H9 (cell line): ENCODE data around the gene THOC2. TPM values are rescaled to one million over a fixed set of nuclear protein-coding genes. Genes with fewer than 3 reads are reported as not detected.

Experiments
- DNase-seq: peaks from one replicate; pipeline ENCODE4 v3.0.0-alpha.2; 2017
- H2AFZ ChIP-seq: one replicate; pipeline ENCODE4 v1.6.1; 2013; ENCODE audit warnings: mild to moderate bottlenecking, low read length, control low read depth, moderate library complexity
- H2AK5ac ChIP-seq: 2 replicates; pipeline ENCODE4 v1.6.1; 2013; ENCODE audit warnings: low read length, control low read depth, mixed read lengths; ENCODE audit not compliant: insufficient read length
- H2BK120ac ChIP-seq: one replicate; pipeline ENCODE4 v1.6.1; 2013; ENCODE audit warnings: low read depth, mild to moderate bottlenecking, low read length, control low read depth, inconsistent platforms; ENCODE audit not compliant: poor library complexity, severe bottlenecking
- H2BK12ac ChIP-seq: 2 replicates; pipeline ENCODE4 v1.6.1; 2013; ENCODE audit warnings: low read length, control low read depth, mixed read lengths, low read depth; ENCODE audit not compliant: insufficient read length
- H2BK15ac ChIP-seq: 2 replicates; pipeline ENCODE4 v1.6.1; 2013; ENCODE audit warnings: low read depth, low read length, control low read depth
- H2BK20ac ChIP-seq: one replicate; pipeline ENCODE4 v1.6.1; 2013; ENCODE audit warnings: low read depth, mild to moderate bottlenecking, low read length, control low read depth, inconsistent platforms; ENCODE audit not compliant: poor library complexity, severe bottlenecking
- H2BK5ac ChIP-seq: 2 replicates; pipeline ENCODE4 v1.6.1; 2013; ENCODE audit warnings: low read length, control low read depth, mixed read lengths; ENCODE audit not compliant: insufficient read length
- H3K14ac ChIP-seq: 2 replicates; pipeline ENCODE4 v1.6.1; 2013; ENCODE audit warnings: low read length, control low read depth; ENCODE audit not compliant: insufficient read depth
- H3K18ac ChIP-seq: 2 replicates; pipeline ENCODE4 v1.6.1; 2013; ENCODE audit warnings: low read depth, mild to moderate bottlenecking, mixed read lengths, low read length, control low read depth; ENCODE audit not compliant: insufficient read length
- H3K23ac ChIP-seq: 2 replicates; pipeline ENCODE4 v1.6.1; 2013; ENCODE audit warnings: low read length, control low read depth, mixed read lengths, low read depth; ENCODE audit not compliant: insufficient read length
- H3K23me2 ChIP-seq: 2 replicates; pipeline ENCODE4 v1.6.1; 2013; ENCODE audit warnings: low read depth, mild to moderate bottlenecking, mixed read lengths, low read length, control low read depth; ENCODE audit not compliant: insufficient read length, poor library complexity, severe bottlenecking
- H3K27ac ChIP-seq: 2 replicates; pipeline ENCODE4 v1.5.1; 2013; ENCODE audit warnings: low read length, control low read depth, mixed read lengths, low read depth; ENCODE audit not compliant: insufficient read length
- H3K27me3 ChIP-seq: 2 replicates; pipeline ENCODE4 v1.6.1; 2013; ENCODE audit warnings: low read length, control low read depth, inconsistent platforms; ENCODE audit not compliant: insufficient read depth
- H3K4ac ChIP-seq: 2 replicates; pipeline ENCODE4 v1.6.1; 2013; ENCODE audit warnings: low read depth, mild to moderate bottlenecking, control low read depth, inconsistent platforms, low read length, moderate library complexity
- H3K4me1 ChIP-seq: 2 replicates; pipeline ENCODE4 v1.6.1; 2013; ENCODE audit warnings: low read length, control low read depth, inconsistent platforms; ENCODE audit not compliant: insufficient read depth
- H3K4me2 ChIP-seq: 2 replicates; pipeline ENCODE4 v1.6.1; 2013; ENCODE audit warnings: low read length, control low read depth, mixed read lengths; ENCODE audit not compliant: insufficient read length, insufficient read depth
- H3K56ac ChIP-seq: 2 replicates; pipeline ENCODE4 v1.6.1; 2013; ENCODE audit warnings: low read depth, mild to moderate bottlenecking, mixed read lengths, low read length, control low read depth; ENCODE audit not compliant: insufficient read length
- H3K79me1 ChIP-seq: 2 replicates; pipeline ENCODE4 v1.6.1; 2013; ENCODE audit warnings: low read depth, mild to moderate bottlenecking, moderate library complexity, low read length, control low read depth, inconsistent platforms; ENCODE audit not compliant: insufficient read depth, poor library complexity, severe bottlenecking
- H3K79me2 ChIP-seq: 2 replicates; pipeline ENCODE4 v1.6.1; 2013; ENCODE audit warnings: low read length, control low read depth, inconsistent platforms; ENCODE audit not compliant: insufficient read depth
- H3K9ac ChIP-seq: 2 replicates; pipeline ENCODE4 v1.6.1; 2013; ENCODE audit warnings: low read length, control low read depth, mixed read lengths; ENCODE audit not compliant: insufficient read length; ENCODE audit errors: extremely low read depth
- H3K9me3 ChIP-seq: one replicate; pipeline ENCODE4 v1.6.1; 2013; ENCODE audit warnings: low read depth, low read length, inconsistent platforms; ENCODE audit not compliant: control insufficient read depth
- H3T11ph ChIP-seq: one replicate; pipeline ENCODE4 v1.6.1; 2013; ENCODE audit warnings: mild to moderate bottlenecking, low read length, control low read depth, inconsistent platforms
- H4K20me1 ChIP-seq: one replicate; pipeline ENCODE4 v1.6.1; 2013; ENCODE audit not compliant: control insufficient read depth, insufficient read length, insufficient read depth
- H4K5ac ChIP-seq: 2 replicates; pipeline ENCODE4 v1.6.1; 2013; ENCODE audit warnings: low read depth, mild to moderate bottlenecking, mixed read lengths, low read length, control low read depth; ENCODE audit not compliant: insufficient read length
- H4K8ac ChIP-seq: replicated peaks from 2 replicates; pipeline ENCODE4 v1.6.1; 2013; ENCODE audit warnings: low read length, control low read depth, mixed read lengths, low read depth; ENCODE audit not compliant: insufficient read length
- H4K91ac ChIP-seq: 2 replicates; pipeline ENCODE4 v1.6.1; 2013; ENCODE audit warnings: low read depth, mild to moderate bottlenecking, moderate library complexity, mixed read lengths, low read length, control low read depth; ENCODE audit not compliant: insufficient read length
- H3K27ac Mint-ChIP-seq, 3 experiments: 2 replicates in 2 of 3; 3 replicates in 1 of 3; pipeline ENCODE4 v1.8.0; 2020 to 2021; ENCODE audit warnings: mixed read lengths in 3 of 3, mild to moderate bottlenecking in 1 of 3, moderate library complexity in 1 of 3
- H3K27me3 Mint-ChIP-seq: 2 replicates; pipeline ENCODE4 v1.8.0; 2021; ENCODE audit warnings: low read depth, mild to moderate bottlenecking, moderate library complexity, mixed read lengths
- H3K36me3 Mint-ChIP-seq, 3 experiments: 2 replicates in 2 of 3; 3 replicates in 1 of 3; pipeline ENCODE4 v1.8.0; 2020 to 2021; ENCODE audit warnings: low read depth in 3 of 3, mixed read lengths in 3 of 3; ENCODE audit not compliant: insufficient read depth in 1 of 3
- H3K4me1 Mint-ChIP-seq, 2 experiments: 2 replicates each; pipeline ENCODE4 v1.8.0; 2020; ENCODE audit warnings: mixed read lengths in 2 of 2
- H3K4me3 Mint-ChIP-seq, 2 experiments: 2 replicates in 1 of 2; 3 replicates in 1 of 2; pipeline ENCODE4 v1.8.0; 2020 to 2021; ENCODE audit warnings: mild to moderate bottlenecking in 2 of 2, mixed read lengths in 2 of 2, moderate library complexity in 1 of 2
- H3K9me3 Mint-ChIP-seq, 2 experiments: 2 replicates in 1 of 2; 3 replicates in 1 of 2; pipeline ENCODE4 v1.8.0; 2020; ENCODE audit warnings: mild to moderate bottlenecking in 2 of 2, mixed read lengths in 2 of 2, moderate library complexity in 1 of 2
- WGBS: extraction: QIAGEN DNeasy Blood & Tissue Kit; methylation state at CpG from one replicate; pipeline ENCODE4 v1.1.7; 2013; ENCODE audit warnings: missing lambda C conversion rate, low lambda C conversion rate, mixed read lengths; ENCODE audit not compliant: insufficient read length; ENCODE audit errors: extremely low coverage; 5-methylcytosine and 5-hydroxymethylcytosine counted together
- total RNA-seq: library from RNA; stranded (reverse); gene quantifications from 2 replicates; pipeline ENCODE4 v1.2.1, GENCODE V29; 2021
- TF ChIP-seq, protein P1 (sequence below): fragments of 200-600 bp; sonication (generic); conservative IDR thresholded peaks from 3 replicates; pipeline ENCODE4 v1.8.0; 2021; ENCODE audit warnings: antibody characterized with exemption, mild to moderate bottlenecking

The THOC2 gene
- total RNA-seq, 1 experiment from 2014 or later = 72.1 TPM

DNA sequence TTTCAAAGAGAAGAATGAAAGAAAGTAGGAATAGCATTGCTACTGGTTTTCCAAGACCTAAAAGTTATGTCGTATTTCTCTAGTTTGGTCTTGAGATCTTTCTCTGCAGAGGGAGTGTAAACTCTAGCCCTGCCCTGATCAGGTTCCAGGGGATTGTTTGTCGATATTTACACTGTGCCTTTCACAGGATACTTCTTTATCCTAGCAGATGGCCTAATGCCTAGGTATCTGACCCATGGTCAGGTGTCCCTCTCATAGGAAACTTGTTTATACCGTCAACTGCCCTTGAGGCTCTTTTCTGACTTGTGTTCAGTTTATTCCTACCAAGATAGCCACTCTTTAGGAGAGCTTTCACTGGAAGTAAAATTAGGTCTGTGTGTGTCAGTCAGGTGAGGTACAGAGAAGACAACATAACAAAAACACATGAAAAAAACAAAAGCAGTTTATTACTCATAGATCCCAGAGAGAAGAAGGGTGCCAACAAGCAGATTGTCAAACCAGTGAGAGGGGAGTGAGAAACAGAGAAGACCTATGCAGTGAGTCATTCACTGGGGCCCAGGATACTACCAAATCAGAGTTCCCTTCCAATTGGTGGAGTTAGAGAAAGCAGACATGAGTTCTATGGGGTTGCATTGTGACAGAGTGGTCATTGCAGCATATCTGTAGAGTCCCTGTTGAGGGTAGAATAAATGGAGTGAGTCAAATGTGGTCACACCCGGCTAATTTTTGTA, 40.6 kb upstream of the THOC2 start:
- Mint-ChIP-seq H3K4me1 (peaks cover 5% of the 10 kb centered on the region in 2 experiments), H3K27me3 (no peaks in the 10 kb centered on the region; the same call in 1 of the 2 replicates), H3K27ac (no peak overlapping the region), H3K4me3 (no peak overlapping the region), H3K9me3 (peaks cover 16 to 56% of the 10 kb centered on the region in 2 experiments), H3K36me3 (peaks cover 0 to 11% (median 6%) of the 10 kb centered on the region in 3 experiments; a peak in 4 of 7 replicates)
- no peaks in the 10 kb centered on the region for H3K79me2 ChIP-seq
- H3K9me3 ChIP-seq = peaks cover 11% of the 10 kb centered on the region
- no peak overlapping the region for H3K18ac ChIP-seq
- H2BK5ac ChIP-seq = no peak overlapping the region
- H3K27ac ChIP-seq = no peak overlapping the region
- WGBS = no CpG with 5 or more reads among the region's 4 CpGs
- no peak overlapping the region for H3K4ac ChIP-seq
- no peak overlapping the region for H3K4me2 ChIP-seq
- no peak for DNase-seq
- H2BK15ac ChIP-seq = no peak overlapping the region
- no peak overlapping the region for H3K9ac ChIP-seq
- H3K14ac ChIP-seq = no peak overlapping the region
- H3K79me1 ChIP-seq = no peaks in the 10 kb centered on the region
- no peak overlapping the region for H4K91ac ChIP-seq
- no peak overlapping the region for H2AFZ ChIP-seq
- H3K56ac ChIP-seq = no peak overlapping the region
- H2AK5ac ChIP-seq = no peak overlapping the region
- H3T11ph ChIP-seq = no peak overlapping the region
- H2BK120ac ChIP-seq = no peak overlapping the region
- TF ChIP-seq, protein P1, sequence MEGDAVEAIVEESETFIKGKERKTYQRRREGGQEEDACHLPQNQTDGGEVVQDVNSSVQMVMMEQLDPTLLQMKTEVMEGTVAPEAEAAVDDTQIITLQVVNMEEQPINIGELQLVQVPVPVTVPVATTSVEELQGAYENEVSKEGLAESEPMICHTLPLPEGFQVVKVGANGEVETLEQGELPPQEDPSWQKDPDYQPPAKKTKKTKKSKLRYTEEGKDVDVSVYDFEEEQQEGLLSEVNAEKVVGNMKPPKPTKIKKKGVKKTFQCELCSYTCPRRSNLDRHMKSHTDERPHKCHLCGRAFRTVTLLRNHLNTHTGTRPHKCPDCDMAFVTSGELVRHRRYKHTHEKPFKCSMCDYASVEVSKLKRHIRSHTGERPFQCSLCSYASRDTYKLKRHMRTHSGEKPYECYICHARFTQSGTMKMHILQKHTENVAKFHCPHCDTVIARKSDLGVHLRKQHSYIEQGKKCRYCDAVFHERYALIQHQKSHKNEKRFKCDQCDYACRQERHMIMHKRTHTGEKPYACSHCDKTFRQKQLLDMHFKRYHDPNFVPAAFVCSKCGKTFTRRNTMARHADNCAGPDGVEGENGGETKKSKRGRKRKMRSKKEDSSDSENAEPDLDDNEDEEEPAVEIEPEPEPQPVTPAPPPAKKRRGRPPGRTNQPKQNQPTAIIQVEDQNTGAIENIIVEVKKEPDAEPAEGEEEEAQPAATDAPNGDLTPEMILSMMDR = no peak
- H4K5ac ChIP-seq = no peak overlapping the region
- no peak overlapping the region for H2BK12ac ChIP-seq
- H3K23ac ChIP-seq = no peak overlapping the region
- H3K27me3 ChIP-seq = no peaks in the 10 kb centered on the region
- no peak overlapping the region for H4K8ac ChIP-seq
- H3K23me2 ChIP-seq = no peaks in the 10 kb centered on the region
- H2BK20ac ChIP-seq = no peak overlapping the region
- no peaks in the 10 kb centered on the region for H4K20me1 ChIP-seq
- H3K4me1 ChIP-seq = no peaks in the 10 kb centered on the region
